ENCODE results near the gene SEMA5A. TPM values are rescaled to one million over a fixed set of nuclear protein-coding genes. Genes with fewer than 3 reads are reported as not detected.

The SEMA5A gene
- polyA plus RNA-seq, 3 donors: not detected

- intact Hi-C loops (cut with micrococcal nuclease): no loop called here
- Mint-ChIP-seq H3K4me1 (no peaks in the 10 kb centered on the region), H3K36me3 (no peaks in the 10 kb centered on the region), H3K9me3 (peaks cover 0 to 12% (median 2%) of the 10 kb centered on the region in 7 donors), H3K4me3 (no peak overlapping the region), H3K27ac (no peak overlapping the region), H3K27me3 (ENCODE audit: low read depth in 3 of 3) (peaks cover 0 to 2% (median 2%) of the 10 kb centered on the region in 3 donors)
- DNase-seq: no peak
- no peaks in the 10 kb centered on the region for H3K36me3 ChIP-seq (replicated peaks in 1 of 2; ENCODE audit: control insufficient read depth in 1 of 2, insufficient read depth in 2 of 2, low read length in 2 of 2)
- no peak overlapping the region for H3K9ac ChIP-seq (ENCODE audit: insufficient read depth, low read length, poor library complexity, severe bottlenecking)
- no peak for TF ChIP-seq CTCF (IDR thresholded peaks at IDR 0.05)
- H3K4me3 ChIP-seq (replicated peaks in 1 of 3; ENCODE audit: low read depth in 2 of 3, low read length in 3 of 3): no peak overlapping the region
- no peaks in the 10 kb centered on the region for H3K79me2 ChIP-seq (ENCODE audit: insufficient read depth, low read length)
- H3K9me3 ChIP-seq (replicated peaks in 1 of 2; ENCODE audit: control insufficient read depth in 1 of 2, insufficient read depth in 1 of 2, low read length in 2 of 2): no peaks in the 10 kb centered on the region
- H3K27ac ChIP-seq (ENCODE audit: low read depth in 1 of 2, low read length in 2 of 2): no peak overlapping the region
- H3K4me1 ChIP-seq (ENCODE audit: control insufficient read depth in 1 of 2, insufficient read depth in 2 of 2, low read length in 2 of 2): no peaks in the 10 kb centered on the region
- no peak overlapping the region for H3K4me2 ChIP-seq (replicated peaks; ENCODE audit: extremely low read depth, low read length, poor library complexity, severe bottlenecking)
- 80% methylated on average over 1 of the region's 6 CpGs for WGBS (ENCODE audit: insufficient coverage)
- no peak overlapping the region for H2AFZ ChIP-seq (ENCODE audit: insufficient read depth, low read depth, low read length, poor library complexity, severe bottlenecking)
- no peaks in the 10 kb centered on the region for H4K20me1 ChIP-seq (ENCODE audit: insufficient read depth, low read length)
- no peaks in the 10 kb centered on the region for H3K27me3 ChIP-seq (ENCODE audit: control insufficient read depth in 2 of 2, insufficient read depth in 2 of 2, low read length in 2 of 2)
Observed at GRCh38 chr5:9124838-9125237, 421.0 kb downstream of the SEMA5A start.

DNA sequence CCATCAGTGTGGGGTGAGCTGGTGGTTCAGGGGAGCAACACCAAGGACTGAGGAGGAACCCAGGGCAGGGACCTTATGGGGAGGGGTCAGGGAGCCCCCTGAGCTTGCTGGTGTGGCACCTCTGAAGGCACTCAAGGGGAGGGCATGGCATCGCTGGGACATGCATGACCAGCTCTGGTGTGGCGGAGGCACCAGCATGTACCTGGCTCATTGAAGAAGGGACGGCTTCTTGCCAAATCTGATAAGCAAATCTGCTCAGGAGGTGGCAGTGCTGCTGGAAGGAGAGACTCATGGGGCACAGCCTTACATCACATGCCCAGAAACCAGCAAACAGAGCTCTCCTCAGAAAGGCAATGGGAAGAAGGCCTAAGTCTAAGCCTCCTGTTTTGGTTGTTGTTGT, 421.8 kb downstream of the SEMA5A start:
- H3K9ac ChIP-seq (ENCODE audit: insufficient read depth, low read length, poor library complexity, severe bottlenecking): no peak overlapping the region
- no peak overlapping the region for H2AFZ ChIP-seq (ENCODE audit: insufficient read depth, low read depth, low read length, poor library complexity, severe bottlenecking)
- H3K4me1 Mint-ChIP-seq: no peaks in the 10 kb centered on the region
- H3K36me3 Mint-ChIP-seq: no peaks in the 10 kb centered on the region
- no peak overlapping the region for H3K4me2 ChIP-seq (replicated peaks; ENCODE audit: extremely low read depth, low read length, poor library complexity, severe bottlenecking)
- no peak overlapping the region for H3K4me3 ChIP-seq (replicated peaks in 1 of 3; ENCODE audit: low read depth in 2 of 3, low read length in 3 of 3)
- intact Hi-C loops (cut with micrococcal nuclease): no loop called here
- TF ChIP-seq CTCF (IDR thresholded peaks at IDR 0.05): no peak
- no peaks in the 10 kb centered on the region for H3K4me1 ChIP-seq (ENCODE audit: control insufficient read depth in 1 of 2, insufficient read depth in 2 of 2, low read length in 2 of 2)
- no peaks in the 10 kb centered on the region for H4K20me1 ChIP-seq (ENCODE audit: insufficient read depth, low read length)
- H3K27me3 ChIP-seq (ENCODE audit: control insufficient read depth in 2 of 2, insufficient read depth in 2 of 2, low read length in 2 of 2): no peaks in the 10 kb centered on the region
- H3K27me3 Mint-ChIP-seq (ENCODE audit: low read depth in 3 of 3): peaks cover 0 to 2% (median 2%) of the 10 kb centered on the region in 3 donors
- no peak overlapping the region for H3K4me3 Mint-ChIP-seq
- H3K9me3 Mint-ChIP-seq: peaks cover 0 to 12% (median 2%) of the 10 kb centered on the region in 7 donors
- 68% methylated on average over 3 of the region's 3 CpGs for WGBS (ENCODE audit: insufficient coverage)
- no peaks in the 10 kb centered on the region for H3K36me3 ChIP-seq (replicated peaks in 1 of 2; ENCODE audit: control insufficient read depth in 1 of 2, insufficient read depth in 2 of 2, low read length in 2 of 2)
- no peaks in the 10 kb centered on the region for H3K79me2 ChIP-seq (ENCODE audit: insufficient read depth, low read length)
- H3K27ac Mint-ChIP-seq: no peak overlapping the region
- H3K9me3 ChIP-seq (replicated peaks in 1 of 2; ENCODE audit: control insufficient read depth in 1 of 2, insufficient read depth in 1 of 2, low read length in 2 of 2): no peaks in the 10 kb centered on the region
- DNase-seq: no peak
- H3K27ac ChIP-seq (ENCODE audit: low read depth in 1 of 2, low read length in 2 of 2): no peak overlapping the region
